ENCODE measurements around the gene FOXA2.

FOXA2 gene

DNA sequence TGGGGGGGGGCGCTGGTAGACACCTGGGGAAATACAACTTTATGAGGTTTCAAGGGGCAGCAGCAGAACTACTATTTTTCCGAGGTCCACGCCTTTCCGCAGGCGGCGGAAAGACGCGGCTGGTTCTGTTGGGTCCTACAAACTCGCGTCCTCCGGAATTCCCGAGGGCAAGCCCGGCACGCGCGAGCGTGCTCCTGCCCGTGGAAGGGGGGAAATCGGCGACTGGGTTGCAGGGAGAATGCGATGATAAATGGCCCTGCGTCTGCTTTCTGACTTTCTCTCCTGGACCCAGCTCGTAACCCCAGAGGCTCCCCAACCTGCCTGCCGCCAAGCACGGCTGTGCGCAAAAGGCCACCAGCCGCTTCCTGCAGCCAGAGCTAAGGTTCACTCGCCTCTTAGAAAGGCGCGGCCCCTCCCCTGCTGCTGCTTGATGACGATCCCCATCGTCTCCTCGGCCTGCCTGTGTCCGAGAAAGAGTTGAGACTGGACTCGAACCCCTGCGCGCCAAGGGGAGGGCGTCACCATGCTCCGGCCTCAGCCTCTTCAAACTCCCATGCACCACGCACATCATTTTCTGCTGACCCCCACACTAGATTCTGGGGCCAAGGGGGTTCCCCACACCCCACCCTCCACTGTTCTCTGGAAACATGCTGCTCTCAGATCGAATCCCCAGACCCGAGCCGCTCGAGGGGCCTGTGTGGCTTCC lies 6.7 kb downstream of the FOXA2 start:
- no peak for DNase-seq (ENCODE audit: extremely low spot score)
- POLR2A ChIA-PET = no interaction called here
- CTCF ChIA-PET = no interaction called here
- TF ChIP-seq PKNOX1 (IDR thresholded peaks at IDR 0.05) (no peak), L3MBTL2 (conservative IDR thresholded peaks at IDR 0.05) (no peak), ARNT (IDR thresholded peaks at IDR 0.05) (no peak), CTBP1 (IDR thresholded peaks at IDR 0.05; ENCODE audit: borderline replicate concordance) (no peak), FOXA1 (IDR thresholded peaks at IDR 0.05) (no peak)

DNA sequence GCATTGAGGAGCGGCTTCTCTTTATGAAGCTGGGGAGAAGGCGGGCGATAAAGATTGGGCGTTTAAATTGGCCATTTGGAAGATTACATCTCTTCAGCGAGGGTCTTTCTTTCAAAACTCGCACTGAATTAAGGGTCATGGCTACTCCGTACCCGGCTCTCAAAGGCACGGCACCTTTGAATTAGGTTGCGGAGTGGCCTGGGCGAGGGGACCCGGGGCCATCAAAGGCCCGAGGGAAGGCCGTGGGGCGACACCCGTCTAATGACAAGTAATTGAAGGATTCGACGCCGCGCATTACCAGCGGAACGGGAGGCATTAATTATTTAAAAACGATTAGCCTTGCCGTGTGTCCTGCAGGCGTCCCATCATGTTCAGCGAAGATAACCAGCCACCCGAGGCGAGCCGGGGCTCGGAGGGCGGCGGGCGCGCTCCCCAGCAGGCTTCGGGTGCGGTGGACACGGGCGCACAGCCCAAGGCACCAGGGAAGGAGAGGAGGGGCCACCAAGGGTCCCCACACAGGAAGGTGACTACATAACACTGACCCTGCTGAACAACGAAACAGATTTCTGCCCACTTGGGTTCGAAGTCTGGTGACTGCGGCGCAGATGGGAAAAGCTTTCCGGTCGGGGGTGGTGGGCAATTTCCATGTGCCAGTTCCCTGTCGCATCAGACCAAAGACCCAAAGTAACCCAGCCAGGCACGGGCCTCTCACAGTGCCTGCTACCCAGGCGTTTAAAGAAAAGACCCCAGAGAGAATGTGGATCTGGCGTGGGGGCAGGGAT lies 7.4 kb downstream of the FOXA2 start:
- no peak for DNase-seq (ENCODE audit: extremely low spot score)
- POLR2A ChIA-PET = no interaction called here
- TF ChIP-seq TARDBP (IDR thresholded peaks at IDR 0.05) (no peak), PKNOX1 (IDR thresholded peaks at IDR 0.05) (no peak), NFRKB (IDR thresholded peaks at IDR 0.05) (no peak), CTBP1 (IDR thresholded peaks at IDR 0.05; ENCODE audit: borderline replicate concordance) (no peak), L3MBTL2 (conservative IDR thresholded peaks at IDR 0.05) (no peak), SUZ12 (IDR thresholded peaks at IDR 0.05) (no peak), BHLHE40 (IDR thresholded peaks at IDR 0.05; ENCODE audit: borderline replicate concordance) (no peak), ZNF384 (IDR thresholded peaks at IDR 0.05) (no peak), FOXA1 (IDR thresholded peaks at IDR 0.05) (no peak), HDGF (IDR thresholded peaks at IDR 0.05; ENCODE audit: borderline replicate concordance) (no peak), FOXK2 (IDR thresholded peaks at IDR 0.05) (no peak), SP1 (IDR thresholded peaks at IDR 0.05) (no peak), ELF4 (IDR thresholded peaks at IDR 0.05) (no peak), LEF1 (IDR thresholded peaks at IDR 0.05; ENCODE audit: borderline replicate concordance) (no peak), FOXM1 (IDR thresholded peaks at IDR 0.05; ENCODE audit: borderline replicate concordance) (no peak)
- CTCF ChIA-PET = no interaction called here

- DNase-seq (ENCODE audit: extremely low spot score) = no peak
- TF ChIP-seq SUZ12 (IDR thresholded peaks at IDR 0.05) (no peak), ZNF384 (IDR thresholded peaks at IDR 0.05) (no peak), ARNT (IDR thresholded peaks at IDR 0.05) (no peak), FOXM1 (IDR thresholded peaks at IDR 0.05; ENCODE audit: borderline replicate concordance) (no peak), L3MBTL2 (conservative IDR thresholded peaks at IDR 0.05) (no peak), LEF1 (IDR thresholded peaks at IDR 0.05; ENCODE audit: borderline replicate concordance) (no peak), HDGF (IDR thresholded peaks at IDR 0.05; ENCODE audit: borderline replicate concordance) (no peak), PKNOX1 (IDR thresholded peaks at IDR 0.05) (no peak), CTBP1 (IDR thresholded peaks at IDR 0.05; ENCODE audit: borderline replicate concordance) (no peak), TARDBP (IDR thresholded peaks at IDR 0.05) (no peak), FOXA1 (IDR thresholded peaks at IDR 0.05) (no peak), FOXK2 (IDR thresholded peaks at IDR 0.05) (no peak), NFRKB (IDR thresholded peaks at IDR 0.05) (no peak), ELF4 (IDR thresholded peaks at IDR 0.05) (no peak)
- ChIA-PET POLR2A (no interaction called here), CTCF (no interaction called here)
These were observed 8.1 kb downstream of the FOXA2 start for GRCh38 chr20:22576273-22576672.

GRCh38 chr20:22575737-22576136 lies 8.6 kb downstream of the FOXA2 start:
- POLR2A ChIA-PET = no interaction called here
- DNase-seq (ENCODE audit: extremely low spot score) = no peak
- CTCF ChIA-PET = no interaction called here
- TF ChIP-seq ZNF384 (IDR thresholded peaks at IDR 0.05) (no peak), LEF1 (IDR thresholded peaks at IDR 0.05; ENCODE audit: borderline replicate concordance) (no peak), FOXM1 (IDR thresholded peaks at IDR 0.05; ENCODE audit: borderline replicate concordance) (no peak), ARNT (IDR thresholded peaks at IDR 0.05) (no peak), SP1 (IDR thresholded peaks at IDR 0.05) (no peak)

DNA sequence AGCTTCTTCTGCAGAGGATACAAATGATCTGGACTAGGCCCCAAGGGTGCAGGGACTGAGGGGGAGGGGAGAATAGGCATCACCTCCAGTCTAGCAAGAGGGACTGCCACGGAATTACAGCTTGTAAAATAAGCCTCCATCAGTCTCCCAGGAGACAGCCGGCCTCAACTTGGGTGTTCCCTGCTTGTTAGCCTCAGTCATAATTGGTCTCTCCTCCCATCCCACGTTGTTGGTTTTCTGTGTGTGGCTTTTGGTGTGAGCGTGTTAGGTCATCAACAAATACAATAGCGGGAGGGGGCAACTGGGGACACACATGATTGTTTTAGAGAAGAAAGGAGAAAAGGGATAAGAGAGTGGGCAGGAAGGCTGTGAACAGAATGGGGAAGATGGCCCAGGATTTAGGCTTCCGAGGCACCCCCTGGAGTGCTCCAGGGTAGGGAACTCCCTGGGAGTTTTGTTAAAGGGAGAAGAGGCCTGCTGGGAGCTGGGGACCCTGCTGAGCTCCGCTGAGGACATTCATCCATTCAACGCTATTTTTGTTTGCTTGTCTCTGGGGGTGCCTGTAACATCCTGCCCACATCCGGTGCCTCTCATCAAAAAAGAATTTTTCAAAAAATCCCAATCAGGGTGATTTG lies 9.2 kb downstream of the FOXA2 start:
- no peak for DNase-seq (ENCODE audit: extremely low spot score)
- TF ChIP-seq NFRKB (IDR thresholded peaks at IDR 0.05) (no peak), FOXA1 (IDR thresholded peaks at IDR 0.05) (no peak), FOXK2 (IDR thresholded peaks at IDR 0.05) (no peak), SP1 (IDR thresholded peaks at IDR 0.05) (no peak)
- POLR2A ChIA-PET = no interaction called here
- CTCF ChIA-PET = interaction anchor here (1.0 kb wide), 1 partner anchor 11 kb away, joined by 4 read pairs; no protein-coding TSS in a partner anchor

DNA sequence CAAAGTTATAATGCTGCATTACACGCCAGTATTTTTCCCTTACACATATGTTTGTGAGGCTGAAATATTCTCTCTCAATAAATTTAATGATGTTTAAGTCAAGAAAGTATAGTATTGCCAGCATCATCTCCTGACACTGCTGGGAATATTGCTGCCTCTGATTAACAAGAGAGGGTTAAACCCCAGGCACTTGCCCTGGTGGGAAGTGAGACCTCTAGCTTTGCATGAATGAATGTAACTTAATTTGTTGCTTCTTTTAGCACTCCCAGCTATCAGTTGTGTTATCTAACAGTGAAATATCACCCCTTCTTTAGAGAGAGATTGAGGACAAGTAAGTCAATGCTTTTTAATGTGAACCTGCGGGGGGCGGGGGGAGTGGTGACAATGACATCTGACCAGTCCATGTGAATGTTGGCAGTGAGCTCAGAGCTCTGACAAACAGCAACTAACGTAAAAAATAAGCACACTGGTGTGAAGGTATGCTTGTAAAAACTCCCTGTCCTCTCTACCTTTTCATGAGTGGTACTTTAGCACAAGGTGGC lies 9.8 kb downstream of the FOXA2 start:
- ChIA-PET POLR2A (no interaction called here), CTCF (interaction anchor here (1.0 kb wide), 1 partner anchor 12 kb away, joined by 4 read pairs; no protein-coding TSS in a partner anchor)
- TF ChIP-seq BHLHE40 (IDR thresholded peaks at IDR 0.05; ENCODE audit: borderline replicate concordance) (no peak), NFRKB (IDR thresholded peaks at IDR 0.05) (no peak), FOXA1 (IDR thresholded peaks at IDR 0.05) (no peak), ARNT (IDR thresholded peaks at IDR 0.05) (no peak), CTBP1 (IDR thresholded peaks at IDR 0.05; ENCODE audit: borderline replicate concordance) (no peak), FOXM1 (IDR thresholded peaks at IDR 0.05; ENCODE audit: borderline replicate concordance) (no peak), LEF1 (IDR thresholded peaks at IDR 0.05; ENCODE audit: borderline replicate concordance) (no peak), TARDBP (IDR thresholded peaks at IDR 0.05) (no peak), SP1 (IDR thresholded peaks at IDR 0.05) (no peak), ZNF384 (IDR thresholded peaks at IDR 0.05) (no peak), HDGF (IDR thresholded peaks at IDR 0.05; ENCODE audit: borderline replicate concordance) (no peak), ELF4 (IDR thresholded peaks at IDR 0.05) (no peak), L3MBTL2 (conservative IDR thresholded peaks at IDR 0.05) (no peak), PKNOX1 (IDR thresholded peaks at IDR 0.05) (no peak), SUZ12 (IDR thresholded peaks at IDR 0.05) (no peak), FOXK2 (IDR thresholded peaks at IDR 0.05) (no peak)
- no peak for DNase-seq (ENCODE audit: extremely low spot score)

All from HEK293T (cell line).